ENCODE data around the gene IFNA17. TPM values are rescaled to one million over a fixed set of nuclear protein-coding genes. Genes with fewer than 3 reads are reported as not detected.
"Not testable (repeated sequence)": the region's sequence is repeated elsewhere in the genome, so short reads cannot be mapped to it uniquely, and the experiment has no call there.

The IFNA17 gene
- total RNA-seq, 1 experiment from 2014 or later = not detected

DNA sequence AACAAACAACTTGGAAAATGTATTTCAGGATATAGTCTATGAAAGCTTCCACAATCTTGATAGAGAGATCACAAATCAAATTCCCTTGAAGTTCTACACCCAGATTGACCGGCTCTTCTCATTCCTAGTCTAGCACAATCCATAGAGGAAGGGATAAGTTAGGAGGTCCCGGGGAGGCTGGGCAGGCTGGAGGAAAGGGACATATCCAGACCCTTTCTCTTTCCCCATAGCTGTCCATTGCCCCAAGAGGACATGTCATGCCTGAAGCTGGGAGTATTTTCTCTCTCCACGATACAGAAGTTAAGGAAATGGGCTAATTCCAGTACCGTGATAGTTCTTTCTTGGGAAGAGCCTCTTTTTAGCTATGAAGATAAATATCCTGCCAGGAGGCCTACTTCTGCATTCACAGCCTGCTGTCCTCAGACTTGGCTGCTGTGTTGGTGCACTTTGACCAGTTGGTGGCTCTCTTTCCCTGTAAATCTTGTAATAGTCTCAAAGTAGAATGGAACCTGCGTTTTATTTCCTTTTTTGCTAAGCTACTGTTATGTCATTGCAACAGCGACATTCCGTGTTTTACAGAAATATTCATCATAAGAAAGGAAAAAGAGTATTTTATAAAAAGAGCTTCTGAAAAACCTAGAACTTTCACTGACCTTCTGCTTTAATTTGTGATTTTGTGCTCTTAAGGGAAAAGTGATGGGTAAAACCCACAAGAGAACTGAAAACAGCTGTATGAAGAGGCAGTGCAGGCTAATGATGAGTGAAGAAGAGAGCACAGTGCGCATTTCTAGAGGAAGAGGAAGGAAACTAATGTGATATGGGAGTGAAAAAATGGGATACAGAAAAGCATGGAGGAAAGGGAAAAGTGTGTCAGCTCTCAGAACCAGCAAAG lies 7.7 kb upstream of the IFNA17 start:
- DNase-seq (ENCODE audit: low read depth in 1 of 2, low spot score in 2 of 2); H3K27ac ChIP-seq; H3K27me3 ChIP-seq (replicated peaks); H3K4me1 ChIP-seq (replicated peaks); H3K36me3 ChIP-seq; H3K9me3 ChIP-seq (replicated peaks); H3K4me3 ChIP-seq: not testable (repeated sequence)

DNA sequence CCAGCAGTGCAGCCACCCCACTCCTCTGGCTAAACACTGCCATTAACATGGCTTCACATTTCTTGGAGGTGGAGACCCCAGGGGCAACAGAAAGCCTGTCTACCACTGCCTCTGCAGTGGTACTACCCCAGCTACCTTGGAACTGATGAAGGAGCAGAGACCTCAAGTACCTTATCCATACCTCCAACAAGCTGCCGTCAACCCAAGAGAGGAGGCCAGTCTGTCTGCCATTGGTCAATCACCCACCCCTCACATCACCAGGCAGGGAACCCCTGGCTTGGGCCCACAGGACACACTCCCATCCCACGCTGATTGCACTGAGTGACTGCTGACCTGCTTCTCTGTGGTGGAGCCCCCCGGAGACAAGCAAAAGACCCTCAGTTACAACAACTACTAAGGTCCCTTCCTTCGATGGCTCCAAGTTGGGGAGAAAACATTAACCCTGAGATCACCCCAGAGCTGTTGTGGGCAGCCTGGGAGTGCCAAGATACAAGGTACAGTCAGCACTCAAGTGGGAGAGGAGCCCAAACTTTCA lies 6.2 kb upstream of the IFNA17 start:
- no peaks in the 10 kb centered on the region for H3K36me3 ChIP-seq
- no peak overlapping the region for H3K27ac ChIP-seq
- no peaks in the 10 kb centered on the region for H3K27me3 ChIP-seq (replicated peaks)
- no peaks in the 10 kb centered on the region for H3K9me3 ChIP-seq (replicated peaks)
- no peak overlapping the region for H3K4me3 ChIP-seq
- H3K4me1 ChIP-seq (replicated peaks) = no peaks in the 10 kb centered on the region
- DNase-seq (ENCODE audit: low read depth in 1 of 2, low spot score in 2 of 2) = no peak

DNA sequence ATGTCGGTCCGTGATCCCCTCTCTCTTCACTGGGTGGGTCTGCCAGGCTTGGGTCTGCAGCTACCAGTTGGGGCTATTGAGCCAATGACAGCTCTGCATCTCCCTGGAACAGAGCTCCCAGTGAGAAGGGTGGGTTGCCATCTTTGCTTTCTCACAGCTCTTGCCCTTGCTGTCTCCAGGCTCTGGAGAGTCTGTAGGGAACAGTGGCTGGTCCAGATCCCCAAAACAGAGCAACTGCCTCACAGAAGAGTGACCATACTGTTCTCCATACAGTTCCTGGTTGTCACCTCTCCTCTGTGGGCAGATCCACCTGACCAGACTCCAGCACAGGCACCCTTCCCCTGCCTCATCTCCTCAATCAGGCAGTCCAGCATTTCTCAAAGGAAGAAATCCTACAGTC lies 5.2 kb upstream of the IFNA17 start:
- no peak overlapping the region for H3K27ac ChIP-seq
- no peak for DNase-seq (ENCODE audit: low read depth in 1 of 2, low spot score in 2 of 2)
- H3K9me3 ChIP-seq (replicated peaks) = no peaks in the 10 kb centered on the region
- no peaks in the 10 kb centered on the region for H3K4me1 ChIP-seq (replicated peaks)
- H3K4me3 ChIP-seq = no peak overlapping the region
- H3K27me3 ChIP-seq (replicated peaks) = no peaks in the 10 kb centered on the region
- H3K36me3 ChIP-seq = no peaks in the 10 kb centered on the region

DNA sequence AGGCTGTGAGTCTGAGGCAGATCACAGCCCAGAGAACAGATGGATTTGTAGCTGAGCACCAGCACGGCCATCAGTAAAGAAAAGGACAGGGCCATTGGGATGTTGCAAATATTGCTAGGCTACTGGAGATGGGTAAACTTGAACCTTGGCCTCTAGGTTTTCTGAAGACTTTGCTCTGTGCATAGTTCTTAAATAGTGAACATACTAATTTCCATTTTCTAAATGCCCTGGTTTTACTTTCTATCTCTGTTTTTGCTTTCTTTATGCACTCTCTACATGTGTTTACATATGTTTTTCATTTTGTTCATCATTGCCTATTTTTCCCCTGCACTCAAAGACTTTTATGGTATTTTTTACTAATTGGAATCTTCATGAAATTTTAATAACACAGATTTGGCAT lies 10.8 kb downstream of the IFNA17 start, which contains the start of gene IFNA16:
IFNA16 (minus strand) TSS at position 101 of the 400 bp plus-strand sequence; CDS start at position 95, 6 bp downstream.
- DNase-seq (ENCODE audit: low read depth in 1 of 2, low spot score in 2 of 2); H3K4me1 ChIP-seq (replicated peaks); H3K36me3 ChIP-seq; H3K9me3 ChIP-seq (replicated peaks); H3K4me3 ChIP-seq; H3K27ac ChIP-seq; H3K27me3 ChIP-seq (replicated peaks): not testable (repeated sequence)

DNA sequence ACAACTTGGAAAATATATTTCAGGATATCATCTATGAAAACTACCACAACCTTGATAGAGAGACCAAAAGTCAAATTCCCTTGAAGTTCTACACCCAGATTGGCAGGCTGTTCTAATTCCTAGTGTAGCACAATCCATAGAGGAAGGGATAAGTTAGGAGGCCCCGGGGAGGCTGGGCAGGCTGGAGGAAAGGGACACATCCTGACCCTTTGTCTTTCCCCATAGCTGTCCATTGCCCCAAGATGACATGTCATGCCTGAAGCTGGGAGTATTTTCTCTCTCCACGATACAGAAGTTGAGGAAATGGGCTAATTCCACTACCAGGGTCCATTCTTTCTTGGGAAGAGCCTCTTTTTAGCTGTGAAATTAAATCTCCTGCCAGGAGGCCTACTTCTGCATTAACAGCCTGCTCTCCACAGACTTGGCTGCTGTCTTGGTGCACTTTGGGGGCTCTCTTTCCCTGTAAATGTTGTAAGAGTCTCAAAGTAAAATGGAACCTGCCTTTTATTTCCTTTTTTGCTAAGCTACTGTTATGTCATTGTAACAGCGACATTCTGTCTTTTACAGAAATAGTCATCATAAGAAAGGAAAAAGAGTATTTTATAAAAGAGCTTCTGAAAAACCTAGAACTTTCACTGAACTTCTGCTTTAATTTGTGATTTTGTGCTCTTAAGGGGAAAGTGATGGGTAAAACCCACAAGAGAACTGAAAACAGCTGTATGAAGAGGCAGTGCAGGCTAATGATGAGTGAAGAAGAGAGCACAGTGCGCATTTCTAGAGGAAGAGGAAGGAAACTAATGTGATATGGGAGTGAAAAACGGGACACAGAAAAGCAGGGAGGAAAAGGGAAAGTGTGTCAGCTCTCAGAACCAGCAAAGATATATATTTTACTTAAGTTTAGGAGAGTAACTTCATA lies 14.4 kb downstream of the IFNA17 start:
- not testable (repeated sequence) for H3K4me1 ChIP-seq (replicated peaks); H3K36me3 ChIP-seq; H3K9me3 ChIP-seq (replicated peaks); H3K27ac ChIP-seq; H3K27me3 ChIP-seq (replicated peaks); H3K4me3 ChIP-seq; DNase-seq (ENCODE audit: low read depth in 1 of 2, low spot score in 2 of 2)

GRCh38 chr9:21212160-21212559 lies 15.9 kb downstream of the IFNA17 start:
- not testable (repeated sequence) for H3K9me3 ChIP-seq (replicated peaks); H3K36me3 ChIP-seq; H3K4me1 ChIP-seq (replicated peaks); H3K27ac ChIP-seq; H3K4me3 ChIP-seq; DNase-seq (ENCODE audit: low read depth in 1 of 2, low spot score in 2 of 2); H3K27me3 ChIP-seq (replicated peaks)

GRCh38 chr9:21210782-21211181 lies 17.2 kb downstream of the IFNA17 start:
- not testable (repeated sequence) for H3K36me3 ChIP-seq; H3K27me3 ChIP-seq (replicated peaks); H3K9me3 ChIP-seq (replicated peaks); H3K27ac ChIP-seq; H3K4me1 ChIP-seq (replicated peaks); DNase-seq (ENCODE audit: low read depth in 1 of 2, low spot score in 2 of 2); H3K4me3 ChIP-seq

GRCh38 chr9:21210311-21210710 lies 17.7 kb downstream of the IFNA17 start:
- no peak overlapping the region for H3K4me3 ChIP-seq

GRCh38 chr9:21207043-21207442 lies 21.0 kb downstream of the IFNA17 start, which contains the start of gene IFNA10:
Gene IFNA10, minus strand, starts transcription at chr9:21207143. Its CDS starts 46 bp downstream, at chr9:21207097.
- DNase-seq (ENCODE audit: low read depth in 1 of 2, low spot score in 2 of 2); H3K36me3 ChIP-seq; H3K4me1 ChIP-seq (replicated peaks); H3K4me3 ChIP-seq; H3K9me3 ChIP-seq (replicated peaks); H3K27ac ChIP-seq; H3K27me3 ChIP-seq (replicated peaks): not testable (repeated sequence)

More at GRCh38 chr9:21210311-21210710, 17.7 kb downstream of the IFNA17 start:
- Histone ChIP-seq H3K27me3 (replicated peaks) (no peaks in the 10 kb centered on the region), H3K36me3 (no peaks in the 10 kb centered on the region), H3K27ac (no peak overlapping the region), H3K4me1 (replicated peaks) (no peaks in the 10 kb centered on the region), H3K9me3 (replicated peaks) (no peaks in the 10 kb centered on the region)
- DNase-seq (ENCODE audit: low read depth in 1 of 2, low spot score in 2 of 2) = no peak

- no peaks in the 10 kb centered on the region for H3K36me3 ChIP-seq
- no peaks in the 10 kb centered on the region for H3K9me3 ChIP-seq (replicated peaks)
- H3K27me3 ChIP-seq (replicated peaks) = no peaks in the 10 kb centered on the region
- no peak overlapping the region for H3K4me3 ChIP-seq
- no peaks in the 10 kb centered on the region for H3K4me1 ChIP-seq (replicated peaks)
- H3K27ac ChIP-seq = no peak overlapping the region
- no peak for DNase-seq (ENCODE audit: low read depth in 1 of 2, low spot score in 2 of 2)
These were observed 22.8 kb downstream of the IFNA17 start for GRCh38 chr9:21205204-21205603.

DNA sequence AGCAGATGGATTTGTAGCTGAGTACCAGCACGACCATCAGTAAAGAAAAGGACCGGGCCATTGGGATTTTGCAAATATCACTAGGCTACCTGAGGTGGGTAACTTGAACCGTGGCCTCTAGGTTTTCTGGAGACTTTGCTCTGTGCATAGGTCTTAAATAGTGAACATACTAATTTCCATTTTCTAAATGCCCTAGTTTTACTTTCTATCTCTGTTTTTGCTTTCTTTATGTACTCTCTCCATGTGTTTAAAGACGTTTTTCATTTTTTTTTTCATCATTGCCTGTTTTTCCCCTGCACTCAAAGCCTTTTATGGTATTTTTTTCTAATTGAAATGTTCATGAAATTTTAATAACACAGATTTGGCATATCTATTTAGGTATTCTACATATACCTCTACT lies 25.9 kb downstream of the IFNA17 start, which contains the start of gene IFNA7:
IFNA7 (minus strand) TSS at position 101 of the 400 bp plus-strand sequence; CDS start at position 61, 40 bp downstream.
- H3K27ac ChIP-seq; DNase-seq (ENCODE audit: low read depth in 1 of 2, low spot score in 2 of 2); H3K4me3 ChIP-seq; H3K4me1 ChIP-seq (replicated peaks); H3K9me3 ChIP-seq (replicated peaks); H3K27me3 ChIP-seq (replicated peaks); H3K36me3 ChIP-seq: not testable (repeated sequence)

DNA sequence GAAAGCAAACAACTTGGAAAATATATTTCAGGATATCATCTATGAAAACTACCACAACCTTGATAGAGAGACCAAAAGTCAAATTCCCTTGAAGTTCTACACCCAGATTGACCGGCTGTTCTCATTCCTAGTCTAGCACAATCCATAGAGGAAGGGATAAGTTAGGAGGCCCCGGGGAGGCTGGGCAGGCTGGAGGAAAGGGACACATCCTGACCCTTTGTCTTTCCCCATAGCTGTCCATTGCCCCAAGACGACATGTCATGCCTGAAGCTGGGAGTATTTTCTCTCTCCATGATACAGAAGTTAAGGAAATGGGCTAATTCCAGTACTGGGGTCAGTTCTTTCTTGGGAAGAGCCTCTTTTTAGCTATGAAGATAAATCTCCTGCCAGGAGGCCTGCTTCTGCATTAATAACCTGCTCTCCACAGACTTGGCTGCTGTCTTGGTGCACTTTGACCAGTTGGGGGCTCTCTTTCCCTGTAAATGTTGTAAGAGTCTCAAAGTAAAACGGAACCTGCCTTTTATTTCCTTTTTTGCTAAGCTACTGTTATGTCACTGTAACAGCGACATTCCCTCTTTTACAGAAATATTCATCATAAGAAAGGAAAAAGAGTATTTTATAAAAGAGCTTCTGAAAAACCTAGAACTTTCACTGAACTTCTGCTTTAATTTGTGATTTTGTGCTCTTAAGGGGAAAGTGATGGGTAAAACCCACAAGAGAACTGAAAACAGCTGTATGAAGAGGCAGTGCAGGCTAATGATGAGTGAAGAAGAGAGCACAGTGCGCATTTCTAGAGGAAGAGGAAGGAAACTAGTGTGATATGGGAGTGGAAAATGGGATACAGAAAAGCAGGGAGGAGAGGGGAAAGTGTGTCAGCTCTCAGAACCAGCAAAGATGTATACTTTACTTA lies 32.9 kb downstream of the IFNA17 start:
- not testable (repeated sequence) for H3K9me3 ChIP-seq (replicated peaks); H3K4me1 ChIP-seq (replicated peaks); H3K4me3 ChIP-seq; H3K27ac ChIP-seq; H3K27me3 ChIP-seq (replicated peaks); H3K36me3 ChIP-seq
- DNase-seq (ENCODE audit: low read depth in 1 of 2, low spot score in 2 of 2) = peak in 1 of 2 experiments; percentile 0

DNA sequence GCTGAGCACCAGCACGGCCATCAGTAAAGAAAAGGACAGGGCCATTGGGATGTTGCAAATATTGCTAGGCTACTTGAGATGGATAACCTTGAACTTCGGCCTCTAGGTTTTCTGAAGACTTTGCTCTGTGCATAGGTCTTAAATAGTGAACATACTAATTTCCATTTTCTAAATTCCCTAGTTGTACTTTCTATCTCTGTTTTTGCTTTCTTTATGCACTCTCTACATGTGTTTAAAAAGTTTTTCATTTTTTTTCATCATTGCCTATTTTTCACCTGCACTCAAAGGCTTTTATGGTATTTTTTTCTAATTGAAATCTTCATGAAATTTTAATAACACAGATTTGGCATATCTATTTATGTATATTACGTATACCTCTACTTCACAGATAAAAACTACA lies 40.5 kb downstream of the IFNA17 start, which contains the start of gene IFNA4:
IFNA4 (minus strand) TSS at position 101 of the 400 bp plus-strand sequence; CDS start at position 45, 56 bp downstream.
- not testable (repeated sequence) for H3K9me3 ChIP-seq (replicated peaks); DNase-seq (ENCODE audit: low read depth in 1 of 2, low spot score in 2 of 2); H3K4me3 ChIP-seq; H3K27me3 ChIP-seq (replicated peaks); H3K4me1 ChIP-seq (replicated peaks); H3K36me3 ChIP-seq; H3K27ac ChIP-seq

Measured in SJSA1 (cell line).